ENCODE data around the gene SMOC2. TPM values are rescaled to one million over a fixed set of nuclear protein-coding genes. Genes with fewer than 3 reads are reported as not detected.

Gene SMOC2
- total RNA-seq, 1 experiment from 2014 or later, result 2.1 TPM

DNA sequence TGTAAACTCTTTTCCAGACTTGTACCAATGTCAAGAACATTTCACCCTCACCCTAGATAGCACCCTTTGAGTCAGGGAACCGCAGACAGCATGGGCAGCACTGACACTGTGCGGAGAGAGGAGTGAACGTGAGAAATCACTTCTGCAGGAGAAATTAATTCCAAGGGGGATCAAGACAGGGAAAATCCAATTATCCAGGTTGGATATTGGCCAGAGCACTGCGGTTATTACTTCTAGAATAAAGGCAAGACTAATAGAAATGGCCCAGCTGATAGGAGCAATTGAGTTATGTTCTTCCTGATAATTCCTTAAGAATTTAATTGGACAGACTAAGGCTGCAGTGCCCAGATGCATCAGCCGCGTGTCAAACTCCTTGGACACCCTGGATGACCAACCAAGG lies 179.6 kb downstream of the SMOC2 start:
- no peak overlapping the region for H2BK12ac ChIP-seq (ENCODE audit: insufficient read length, low read depth, low read length)
- H3K36me3 Mint-ChIP-seq (ENCODE audit: insufficient read depth in 1 of 3, low read depth in 3 of 3), result peaks cover 0 to 10% (median 2%) of the 10 kb centered on the region in 3 experiments; a peak in 3 of 7 replicates
- H2AFZ ChIP-seq (ENCODE audit: low read length), result no peak overlapping the region
- H3K27me3 ChIP-seq (ENCODE audit: insufficient read depth, low read length), result no peaks in the 10 kb centered on the region
- no peak overlapping the region for H2BK120ac ChIP-seq (ENCODE audit: low read depth, low read length, poor library complexity, severe bottlenecking)
- H3K56ac ChIP-seq (ENCODE audit: insufficient read length, low read depth, low read length), result no peak overlapping the region
- no peak for DNase-seq
- H4K91ac ChIP-seq (ENCODE audit: insufficient read length, low read depth, low read length), result no peak overlapping the region
- no peak overlapping the region for H2AK5ac ChIP-seq (ENCODE audit: insufficient read length, low read length)
- no peak overlapping the region for H3T11ph ChIP-seq (ENCODE audit: low read length)
- H3K4me3 Mint-ChIP-seq, result no peak overlapping the region
- no peaks in the 10 kb centered on the region for H4K20me1 ChIP-seq (ENCODE audit: control insufficient read depth, insufficient read depth, insufficient read length)
- no peak overlapping the region for H2BK5ac ChIP-seq (ENCODE audit: insufficient read length, low read length)
- no peak overlapping the region for H3K27ac Mint-ChIP-seq
- H3K23me2 ChIP-seq (ENCODE audit: insufficient read length, low read depth, low read length, poor library complexity, severe bottlenecking), result no peaks in the 10 kb centered on the region
- H3K4me2 ChIP-seq (ENCODE audit: insufficient read depth, insufficient read length, low read length), result no peak overlapping the region
- H3K14ac ChIP-seq (ENCODE audit: insufficient read depth, low read length), result no peak overlapping the region
- H3K79me1 ChIP-seq (ENCODE audit: insufficient read depth, low read depth, low read length, poor library complexity, severe bottlenecking), result no peaks in the 10 kb centered on the region
- no peak overlapping the region for H4K8ac ChIP-seq (replicated peaks; ENCODE audit: insufficient read length, low read depth, low read length)
- H2BK20ac ChIP-seq (ENCODE audit: low read depth, low read length, poor library complexity, severe bottlenecking), result no peak overlapping the region
- H4K5ac ChIP-seq (ENCODE audit: insufficient read length, low read depth, low read length), result no peak overlapping the region
- H3K4ac ChIP-seq (ENCODE audit: low read depth, low read length), result no peak overlapping the region
- no peaks in the 10 kb centered on the region for H3K9me3 ChIP-seq (ENCODE audit: control insufficient read depth, low read depth, low read length)
- H2BK15ac ChIP-seq (ENCODE audit: low read depth, low read length), result no peak overlapping the region
- no peak overlapping the region for H3K18ac ChIP-seq (ENCODE audit: insufficient read length, low read depth, low read length)
- H3K9me3 Mint-ChIP-seq, result peaks cover 12 to 16% of the 10 kb centered on the region in 2 experiments
- TF ChIP-seq, protein P1, sequence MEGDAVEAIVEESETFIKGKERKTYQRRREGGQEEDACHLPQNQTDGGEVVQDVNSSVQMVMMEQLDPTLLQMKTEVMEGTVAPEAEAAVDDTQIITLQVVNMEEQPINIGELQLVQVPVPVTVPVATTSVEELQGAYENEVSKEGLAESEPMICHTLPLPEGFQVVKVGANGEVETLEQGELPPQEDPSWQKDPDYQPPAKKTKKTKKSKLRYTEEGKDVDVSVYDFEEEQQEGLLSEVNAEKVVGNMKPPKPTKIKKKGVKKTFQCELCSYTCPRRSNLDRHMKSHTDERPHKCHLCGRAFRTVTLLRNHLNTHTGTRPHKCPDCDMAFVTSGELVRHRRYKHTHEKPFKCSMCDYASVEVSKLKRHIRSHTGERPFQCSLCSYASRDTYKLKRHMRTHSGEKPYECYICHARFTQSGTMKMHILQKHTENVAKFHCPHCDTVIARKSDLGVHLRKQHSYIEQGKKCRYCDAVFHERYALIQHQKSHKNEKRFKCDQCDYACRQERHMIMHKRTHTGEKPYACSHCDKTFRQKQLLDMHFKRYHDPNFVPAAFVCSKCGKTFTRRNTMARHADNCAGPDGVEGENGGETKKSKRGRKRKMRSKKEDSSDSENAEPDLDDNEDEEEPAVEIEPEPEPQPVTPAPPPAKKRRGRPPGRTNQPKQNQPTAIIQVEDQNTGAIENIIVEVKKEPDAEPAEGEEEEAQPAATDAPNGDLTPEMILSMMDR (conservative IDR thresholded peaks at IDR 0.05), result no peak
- no peak overlapping the region for H3K9ac ChIP-seq (ENCODE audit: extremely low read depth, insufficient read length, low read length)
- no peaks in the 10 kb centered on the region for H3K79me2 ChIP-seq (ENCODE audit: insufficient read depth, low read length)
- H3K4me1 ChIP-seq (ENCODE audit: insufficient read depth, low read length), result no peaks in the 10 kb centered on the region
- no peak overlapping the region for H3K23ac ChIP-seq (ENCODE audit: insufficient read length, low read depth, low read length)
- no peak overlapping the region for H3K27ac ChIP-seq (ENCODE audit: insufficient read length, low read depth, low read length)
- H3K27me3 Mint-ChIP-seq (ENCODE audit: low read depth), result peaks cover 6% of the 10 kb centered on the region
- H3K4me1 Mint-ChIP-seq, result 0 out of 4 replicates have a peak, but pooled peaks cover 0 to 3% of the 10 kb centered on the region in 2 experiments
- no CpG with 5 or more reads among the region's 6 CpGs for WGBS (ENCODE audit: extremely low coverage, insufficient read length, low lambda C conversion rate)
